Effector CD4-positive, alpha-beta T cell (primary cell): ENCODE results near the gene DIPK1B.
A peak's percentile ranks its signal among the peaks of the same experiment; 100 is the strongest.

Source experiments
- DNase-seq: peaks from one replicate; pipeline ENCODE4 v3.0.0-alpha.2; 2020

The DIPK1B gene

DNA sequence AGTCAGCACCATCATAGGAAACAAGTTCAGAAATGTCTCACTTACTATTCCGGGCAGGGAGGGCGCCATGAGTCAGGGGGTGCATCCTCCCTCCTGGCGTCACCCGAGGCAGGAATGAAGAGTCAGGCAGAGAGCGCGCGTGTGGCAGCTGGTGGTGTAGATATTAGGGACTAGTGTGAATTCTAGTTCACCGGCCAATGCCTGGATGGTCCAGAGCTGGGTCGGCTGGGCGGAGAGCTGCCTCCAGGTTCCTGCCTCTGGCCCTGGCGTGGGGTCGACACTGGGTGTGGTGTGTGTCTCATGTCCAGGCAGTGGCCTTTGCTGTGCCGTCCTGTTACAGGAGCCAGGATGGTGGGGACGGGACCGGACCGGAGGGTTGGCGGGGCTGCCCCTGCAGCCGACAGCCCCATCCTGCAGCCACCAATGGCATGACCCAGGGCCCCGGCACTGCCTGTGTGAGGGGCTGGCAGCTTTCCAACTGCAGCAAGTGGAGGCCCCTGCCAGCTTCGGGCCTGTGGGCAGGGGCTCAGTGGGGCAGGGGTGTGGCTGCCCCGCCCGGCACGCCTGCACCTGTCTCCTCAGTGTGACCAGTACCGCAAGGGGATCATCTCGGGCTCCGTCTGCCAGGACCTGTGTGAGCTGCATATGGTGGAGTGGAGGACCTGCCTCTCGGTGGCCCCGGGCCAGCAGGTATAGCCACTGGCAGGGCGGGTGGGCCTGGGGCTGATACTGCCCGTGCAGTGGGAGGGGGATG is 9.1 kb downstream of the DIPK1B start:
- DNase-seq = no peak

DNA sequence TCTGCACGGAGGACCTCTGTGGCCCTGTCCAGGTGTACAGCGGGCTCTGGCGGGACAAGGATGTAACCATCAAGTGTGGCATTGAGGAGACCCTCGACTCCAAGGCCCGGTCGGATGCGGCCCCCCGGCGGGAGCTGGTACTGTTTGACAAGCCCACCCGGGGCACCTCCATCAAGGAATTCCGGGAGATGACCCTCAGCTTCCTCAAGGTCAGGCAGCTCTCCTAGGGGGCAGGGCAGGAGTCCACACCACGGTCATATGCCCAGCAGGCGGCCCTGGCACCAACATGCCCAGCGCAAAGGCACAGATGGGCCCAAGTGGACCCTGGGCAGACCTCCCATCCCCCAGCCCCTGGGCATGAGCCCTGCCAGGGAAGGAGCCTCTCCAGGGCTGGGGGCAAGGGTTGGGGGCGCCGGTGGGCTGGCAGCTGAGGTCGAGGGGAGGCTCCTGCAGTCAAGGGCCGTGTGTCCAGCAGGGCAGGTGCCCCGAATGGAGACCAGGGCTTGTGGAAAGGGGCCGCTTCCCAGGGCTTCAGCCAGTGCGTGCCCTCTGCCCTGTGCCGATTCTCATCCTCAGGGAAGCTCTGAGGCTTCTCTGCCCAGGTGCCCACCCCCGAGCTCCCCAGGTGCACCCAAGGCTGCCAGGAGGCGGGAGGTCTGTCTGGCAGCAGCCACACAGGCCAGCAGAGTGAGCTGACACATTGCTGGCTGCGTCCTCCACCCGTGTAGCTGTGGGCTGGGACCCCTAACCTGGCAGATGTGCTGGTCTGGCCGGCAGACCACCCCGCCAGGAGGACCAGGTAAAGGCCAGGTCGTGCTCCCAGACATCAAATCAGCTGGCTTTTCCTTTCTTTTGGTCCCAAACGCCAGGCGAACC is 10.0 kb downstream of the DIPK1B start:
- no peak for DNase-seq

DNA sequence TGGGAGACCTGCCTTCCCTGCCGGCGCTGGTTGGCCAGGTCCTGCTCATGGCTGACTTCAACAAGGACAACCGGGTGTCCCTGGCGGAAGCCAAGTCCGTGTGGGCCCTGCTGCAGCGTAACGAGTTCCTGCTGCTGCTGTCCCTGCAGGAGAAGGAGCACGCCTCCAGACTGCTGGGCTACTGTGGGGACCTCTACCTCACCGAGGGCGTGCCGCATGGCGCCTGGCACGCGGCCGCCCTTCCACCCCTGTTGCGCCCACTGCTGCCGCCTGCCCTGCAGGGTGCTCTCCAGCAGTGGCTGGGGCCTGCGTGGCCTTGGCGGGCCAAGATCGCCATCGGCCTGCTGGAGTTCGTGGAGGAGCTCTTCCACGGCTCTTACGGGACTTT is 10.6 kb downstream of the DIPK1B start:
- no peak for DNase-seq

DNA sequence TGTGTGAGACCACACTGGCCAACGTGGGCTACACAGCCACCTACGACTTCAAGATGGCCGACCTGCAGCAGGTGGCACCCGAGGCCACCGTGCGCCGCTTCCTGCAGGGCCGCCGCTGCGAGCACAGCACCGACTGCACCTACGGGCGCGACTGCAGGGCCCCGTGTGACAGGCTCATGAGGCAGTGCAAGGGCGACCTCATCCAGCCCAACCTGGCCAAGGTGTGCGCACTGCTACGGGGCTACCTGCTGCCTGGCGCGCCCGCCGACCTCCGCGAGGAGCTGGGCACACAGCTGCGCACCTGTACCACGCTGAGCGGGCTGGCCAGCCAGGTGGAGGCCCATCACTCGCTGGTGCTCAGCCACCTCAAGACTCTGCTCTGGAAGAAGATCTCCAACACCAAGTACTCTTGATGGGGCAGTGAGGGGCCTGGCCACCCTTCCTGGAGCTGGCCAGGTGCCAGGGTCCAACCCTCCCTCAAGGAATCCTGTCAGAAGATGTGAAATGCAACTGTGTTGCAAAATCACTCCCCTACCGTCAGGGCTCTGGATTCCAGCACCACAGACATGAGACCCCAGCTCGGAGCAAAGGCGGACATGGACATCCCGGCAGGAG is 11.1 kb downstream of the DIPK1B start:
- DNase-seq = no peak

DNA sequence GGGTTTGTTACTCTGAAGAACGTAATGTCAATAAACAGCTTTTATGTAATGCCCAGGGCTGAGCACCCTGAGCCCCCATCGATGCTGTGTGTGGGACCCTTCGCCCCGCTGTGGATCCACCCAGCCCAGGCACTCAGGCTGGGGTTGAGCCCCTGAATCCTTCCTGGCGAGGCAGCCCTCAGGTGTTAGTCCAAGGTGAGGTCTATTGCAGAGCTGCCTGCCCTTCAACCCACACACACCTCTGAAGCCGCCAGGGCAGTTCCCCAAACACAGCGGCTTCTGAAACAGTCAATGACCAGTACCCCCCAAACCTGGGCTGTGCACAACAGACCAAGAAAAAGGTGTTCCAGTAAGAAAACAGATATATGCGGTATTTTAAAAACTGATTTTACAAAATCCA is 11.6 kb downstream of the DIPK1B start:
- DNase-seq = no peak

DNA sequence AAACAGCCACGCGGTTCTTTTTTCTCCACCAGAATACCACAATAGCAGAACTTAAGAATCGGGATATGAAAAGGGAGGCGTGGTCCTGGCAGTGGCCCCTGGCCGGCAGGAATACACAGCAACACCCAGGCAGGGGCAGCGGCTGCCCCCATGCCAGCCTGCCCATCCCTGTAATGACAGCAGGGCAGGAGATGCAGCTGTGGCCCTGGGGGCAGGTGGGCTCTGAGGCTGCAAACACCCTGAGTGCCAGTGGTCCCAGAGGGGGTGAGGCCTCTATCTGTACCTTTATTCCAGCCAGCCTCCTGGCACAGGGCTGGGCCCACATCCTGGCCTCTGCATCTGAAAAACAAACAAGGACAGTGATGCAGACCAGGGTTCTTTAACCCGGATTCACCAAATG is 12.4 kb downstream of the DIPK1B start:
- DNase-seq = no peak

DNA sequence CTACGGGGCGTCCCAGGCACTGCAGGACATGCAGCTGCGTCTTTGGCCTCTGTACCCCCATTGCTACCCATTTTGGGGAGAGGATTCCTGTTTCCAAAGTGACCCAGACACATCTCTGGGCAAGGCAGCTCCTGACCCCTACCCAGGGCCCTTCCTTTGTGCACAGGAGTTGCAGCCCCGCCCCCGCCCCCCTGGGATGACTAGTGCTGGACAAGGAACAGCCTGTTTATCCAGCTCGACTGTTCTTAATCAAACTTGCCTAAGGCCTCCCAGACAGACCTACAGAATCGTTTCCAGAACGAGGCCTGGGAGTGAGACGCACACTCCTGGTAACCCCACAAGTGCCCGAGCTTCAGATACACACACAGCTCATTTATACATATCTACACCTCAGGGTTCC is 13.2 kb downstream of the DIPK1B start:
- no peak for DNase-seq

DNA sequence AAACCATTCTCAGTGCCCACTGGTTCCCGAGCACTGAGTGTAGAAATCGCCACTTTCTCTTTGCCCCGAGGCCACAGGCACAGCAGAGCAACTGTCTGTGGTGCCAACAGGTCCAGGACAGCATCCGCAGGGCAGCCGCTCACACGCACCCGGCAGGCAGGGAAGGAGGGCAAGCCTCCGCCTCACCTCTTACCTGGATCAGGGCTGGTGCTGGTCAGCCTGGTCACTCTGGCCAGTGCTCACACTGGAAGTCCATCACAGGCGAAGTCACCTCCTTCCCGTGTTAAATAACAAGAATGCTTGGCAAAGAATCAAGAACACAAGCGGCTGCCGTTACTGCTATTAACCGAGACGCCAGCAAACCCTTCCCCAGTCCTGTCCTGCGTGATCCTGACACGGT is 13.7 kb downstream of the DIPK1B start:
- DNase-seq = no peak

DNA sequence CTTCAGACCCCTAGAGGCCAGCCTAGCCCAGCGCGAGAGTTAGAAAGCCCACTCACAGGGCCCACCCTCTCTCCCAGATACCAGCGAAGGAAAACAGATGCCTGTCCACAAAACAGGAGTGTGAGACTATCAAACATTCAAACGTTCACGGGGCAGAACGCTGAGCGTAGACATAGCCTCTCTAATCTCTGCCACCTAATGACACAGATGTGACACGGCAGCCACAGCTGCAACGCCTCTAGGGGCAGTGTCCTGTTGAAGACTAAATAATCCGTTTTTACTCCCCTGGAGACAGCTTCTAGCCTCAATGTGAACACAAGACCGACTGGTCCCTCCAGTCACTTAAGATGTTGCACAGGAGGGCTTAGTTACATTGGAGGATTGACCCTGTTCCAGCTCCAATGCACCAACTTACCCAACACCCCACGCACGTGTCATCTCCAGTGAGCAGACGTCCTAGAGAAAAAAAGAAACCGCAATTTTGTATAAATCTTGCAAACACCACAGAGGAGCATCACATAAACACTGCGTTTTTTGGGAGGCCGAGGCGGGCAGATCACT is 14.3 kb downstream of the DIPK1B start:
- peak; percentile 36 for DNase-seq

DNA sequence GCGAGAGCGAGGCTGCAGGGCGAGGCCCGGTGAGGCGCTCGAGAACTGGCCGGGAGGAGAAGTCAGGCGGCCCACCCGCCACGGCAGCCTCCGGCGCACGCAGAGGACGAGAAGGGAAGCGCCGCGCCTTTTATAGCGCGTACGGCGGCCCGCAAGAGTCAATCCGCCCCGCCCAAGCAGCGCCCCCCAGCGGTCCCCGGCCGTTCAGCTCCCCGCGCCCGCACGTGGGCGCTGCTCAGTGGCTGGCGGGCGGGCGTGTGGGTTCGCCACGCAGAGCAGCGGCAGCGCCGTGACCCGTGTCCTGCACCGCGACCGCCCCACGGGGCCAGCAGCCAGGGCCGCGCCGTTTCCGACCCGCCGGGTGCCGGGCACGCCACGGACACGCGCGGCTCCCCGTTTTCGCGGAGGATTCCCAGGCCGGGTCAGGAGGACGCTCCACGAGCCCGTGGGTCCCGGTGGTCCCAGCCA is 15.7 kb downstream of the DIPK1B start:
- DNase-seq = peak; percentile 86

DNA sequence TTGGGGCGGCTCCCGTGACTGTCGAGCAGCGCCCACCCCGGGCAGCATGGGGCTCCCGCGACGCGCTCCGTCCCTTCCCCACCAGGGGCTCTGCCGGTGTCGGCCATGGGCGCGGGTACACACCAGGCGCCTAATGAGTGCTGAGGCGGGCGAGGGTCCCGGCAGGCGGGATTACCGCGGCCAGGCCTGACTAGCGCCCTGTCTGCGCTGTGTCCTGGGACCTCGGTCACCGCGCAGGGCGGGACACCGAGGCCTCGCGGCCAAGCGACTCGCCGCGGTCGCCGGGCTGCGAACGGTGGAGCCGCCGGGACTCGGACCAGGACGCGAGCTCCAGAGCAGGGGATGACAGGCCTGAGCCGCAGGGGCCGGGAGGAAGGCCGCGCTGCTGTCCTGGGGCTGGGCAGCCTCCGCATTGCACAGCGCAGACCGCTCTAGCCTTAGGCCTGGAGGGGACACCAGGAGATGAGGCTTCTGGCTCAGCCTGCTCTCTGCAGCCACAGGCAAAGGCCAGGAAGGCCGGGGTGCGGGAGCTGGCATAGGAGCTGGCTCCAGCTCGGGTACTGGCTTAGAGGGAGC is 16.3 kb downstream of the DIPK1B start:
- no peak for DNase-seq

DNA sequence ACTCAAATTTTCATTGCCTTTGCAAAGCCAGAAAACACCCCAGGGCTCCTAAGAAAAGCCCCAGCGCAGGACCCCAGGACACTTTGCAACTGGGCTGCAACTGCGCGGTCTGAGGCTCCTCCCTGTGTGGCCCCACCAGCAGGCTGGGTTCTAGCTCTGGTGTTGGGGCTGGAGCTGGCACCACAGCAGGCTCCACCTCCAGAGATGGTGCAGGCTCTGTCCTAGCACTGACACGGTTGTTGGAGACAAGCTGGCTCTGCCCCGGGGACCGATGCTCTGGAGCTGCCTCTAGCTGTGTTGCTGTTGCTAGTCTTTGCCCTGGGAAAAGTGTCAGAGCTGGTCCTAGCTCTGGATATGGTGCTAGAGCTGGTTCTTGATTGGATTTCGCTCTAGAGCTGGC is 16.8 kb downstream of the DIPK1B start:
- DNase-seq = no peak

DNA sequence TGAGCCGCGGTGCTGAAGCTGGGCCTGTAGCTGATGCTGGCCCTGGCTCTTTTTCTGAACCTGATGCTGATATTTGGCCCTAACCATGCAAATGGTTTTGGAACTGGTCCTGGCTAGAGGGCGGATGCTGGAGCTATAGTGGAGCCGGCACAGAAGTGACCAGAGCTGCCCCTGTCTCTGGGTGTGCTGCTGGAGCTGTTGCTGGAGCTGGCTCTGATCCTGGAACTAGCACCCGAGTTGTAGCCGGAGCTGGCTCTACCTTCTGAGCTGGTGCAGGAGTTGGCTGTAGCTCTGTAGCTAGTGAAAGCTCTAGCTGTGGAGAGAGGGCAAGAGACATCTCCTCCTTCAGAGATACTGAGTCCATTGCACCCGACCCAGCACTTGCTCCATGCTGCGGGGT is 17.6 kb downstream of the DIPK1B start:
- no peak for DNase-seq

DNA sequence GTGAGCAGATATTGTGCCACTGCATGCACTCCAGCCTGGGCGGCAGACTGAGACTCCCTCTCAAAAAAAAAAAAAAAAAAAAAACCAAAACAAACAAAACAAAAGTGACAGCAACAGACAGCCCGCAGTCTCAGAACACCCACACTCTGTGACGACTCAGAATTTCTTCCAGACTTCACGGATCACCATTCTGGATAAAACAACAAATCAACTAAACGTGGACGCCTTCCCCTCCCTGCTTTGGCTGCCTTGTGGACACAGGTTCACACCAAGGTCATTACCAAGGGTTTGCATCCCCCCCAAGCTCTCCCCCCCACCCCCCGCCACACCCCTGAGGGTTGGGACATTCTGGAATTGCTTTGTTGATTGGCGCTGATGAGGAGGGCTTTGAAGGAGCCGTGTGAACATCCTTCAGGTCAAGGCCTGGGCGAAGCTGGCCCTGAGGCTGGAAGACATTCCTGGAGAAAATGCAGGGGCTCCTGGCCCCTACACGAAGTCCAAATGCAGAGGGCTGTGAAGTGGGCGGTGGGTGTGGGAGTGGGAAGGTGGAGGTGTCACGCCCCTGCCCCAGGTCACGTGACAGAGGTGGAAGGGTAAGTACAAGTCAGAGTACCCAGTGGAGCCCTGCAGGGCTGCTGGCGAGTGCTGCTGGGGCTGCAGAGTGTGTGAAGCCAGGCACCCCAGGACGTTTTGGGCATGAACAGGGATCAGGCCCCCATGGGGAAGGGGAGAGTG is 20.2 kb downstream of the DIPK1B start:
- DNase-seq = no peak

DNA sequence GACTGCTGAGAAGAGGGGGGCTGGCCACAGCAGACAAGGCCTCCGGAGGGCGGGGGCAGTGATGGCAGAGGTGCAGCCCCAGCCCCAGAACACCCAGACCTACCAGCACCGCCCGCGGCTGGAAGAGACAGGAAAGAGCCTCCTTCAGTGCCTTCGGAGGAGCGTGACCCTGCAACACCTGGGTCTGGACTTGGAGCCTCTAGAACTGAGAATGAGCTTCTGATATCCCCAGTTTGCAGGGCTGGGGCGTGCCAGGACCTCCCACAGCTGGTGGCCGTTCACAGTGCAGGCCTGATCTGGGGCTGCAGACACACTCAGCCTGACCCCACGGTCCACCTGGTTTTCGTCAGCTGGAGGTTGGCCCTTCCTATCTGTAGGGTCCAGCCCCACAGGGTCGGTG is 21.2 kb downstream of the DIPK1B start:
- no peak for DNase-seq

DNA sequence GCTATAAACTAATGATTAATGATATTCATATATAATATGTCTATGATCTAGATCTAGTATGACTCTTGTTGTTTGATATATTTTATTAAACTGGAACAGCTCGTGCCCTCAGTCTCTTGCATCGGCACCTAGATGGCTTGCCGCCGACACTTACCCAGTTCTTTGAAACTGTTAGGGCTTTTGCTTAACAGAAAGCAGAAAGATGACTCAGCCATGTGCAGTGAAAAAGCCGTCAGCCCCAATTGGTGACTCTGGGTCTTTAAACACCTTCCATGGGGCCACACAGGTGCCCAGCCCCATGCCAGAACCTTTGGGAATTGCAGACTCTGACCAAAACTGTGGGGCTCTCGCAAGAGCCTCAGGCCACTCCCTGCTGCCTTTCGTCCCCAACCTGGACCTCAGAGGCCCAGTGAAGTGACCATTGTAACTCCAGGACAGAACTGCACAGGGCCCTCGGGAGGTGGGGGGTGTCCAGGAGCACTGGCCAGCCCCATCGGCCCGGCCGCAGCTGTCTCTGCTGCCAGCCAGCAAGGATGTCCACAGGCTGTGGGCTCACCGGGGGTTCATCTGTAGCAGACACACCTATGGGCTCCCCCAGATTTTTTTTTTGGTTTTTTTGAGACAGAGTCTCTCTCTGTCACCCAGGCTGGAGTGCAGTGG is 22.6 kb downstream of the DIPK1B start:
- DNase-seq = no peak

DNA sequence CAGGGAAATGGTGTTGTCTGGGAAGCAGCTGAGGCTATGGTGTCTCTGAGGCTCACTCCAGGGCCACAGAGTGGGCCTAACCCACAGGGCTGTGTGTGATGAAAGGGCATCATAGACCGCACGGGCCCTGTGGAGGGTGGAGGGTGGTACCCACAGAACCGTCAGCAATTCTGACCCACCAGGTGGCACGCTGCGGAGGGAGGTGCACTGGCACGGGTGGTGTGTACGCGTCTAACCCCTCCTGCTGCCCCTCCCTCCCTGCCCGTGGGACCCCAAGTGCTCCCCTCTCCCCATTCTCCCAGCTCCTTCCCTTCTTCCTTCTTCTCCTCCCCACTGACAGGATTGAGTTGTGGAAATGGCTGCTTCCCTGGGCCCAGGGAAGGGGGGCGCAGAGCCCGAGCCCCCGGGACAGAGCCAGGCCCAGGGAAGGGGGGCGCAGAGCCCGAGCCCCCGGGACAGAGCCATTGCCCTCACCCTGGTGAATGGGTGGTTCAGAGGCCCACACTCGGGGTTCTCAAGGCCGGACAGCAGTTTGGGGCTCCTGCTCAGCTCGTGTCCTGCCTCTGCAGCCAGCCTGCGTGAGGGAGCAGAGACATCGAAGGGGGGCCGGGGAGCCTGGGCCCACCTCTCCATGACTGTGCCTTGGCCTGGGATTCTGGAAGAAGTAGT is 23.6 kb downstream of the DIPK1B start:
- DNase-seq = no peak

DNA sequence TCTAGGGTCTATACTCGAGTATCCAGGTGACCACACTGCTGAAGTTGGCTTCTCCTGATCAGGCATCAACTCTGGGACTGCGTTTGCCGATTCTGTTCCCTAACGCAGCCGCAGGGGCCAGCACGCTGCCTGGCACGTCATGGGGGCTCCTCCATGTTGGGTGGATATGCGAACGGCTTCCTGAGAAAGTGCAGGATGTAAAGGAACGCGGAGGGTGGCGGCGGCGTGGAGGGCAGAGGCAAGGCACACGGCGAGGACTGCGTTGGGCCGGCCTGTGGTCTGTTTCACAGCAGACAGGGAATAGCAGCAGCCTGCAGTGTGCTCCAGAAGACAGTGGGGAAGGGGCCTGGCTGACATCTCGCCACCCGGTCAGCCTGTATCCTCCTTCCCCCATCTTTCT is 26.6 kb downstream of the DIPK1B start:
- no peak for DNase-seq

DNA sequence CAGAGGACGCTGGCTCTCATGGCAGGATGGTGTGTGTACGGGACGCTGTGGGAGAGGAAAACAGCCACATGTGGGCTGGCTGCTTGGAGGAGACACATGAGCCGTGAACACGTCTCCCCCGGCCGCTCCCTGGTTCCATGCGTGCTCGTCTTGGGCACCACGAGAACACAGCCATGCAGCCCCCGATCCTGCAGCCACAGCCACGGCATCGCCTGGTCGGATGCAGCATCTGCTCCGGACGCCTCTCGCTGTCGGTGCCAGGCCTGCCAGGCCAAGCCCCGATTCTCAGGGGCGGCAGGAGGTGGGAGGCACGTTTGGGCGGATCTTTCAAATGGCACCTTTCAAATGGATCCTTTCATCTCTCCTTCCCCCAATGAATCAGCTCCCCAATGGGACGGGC is 27.1 kb downstream of the DIPK1B start:
- no peak for DNase-seq

DNA sequence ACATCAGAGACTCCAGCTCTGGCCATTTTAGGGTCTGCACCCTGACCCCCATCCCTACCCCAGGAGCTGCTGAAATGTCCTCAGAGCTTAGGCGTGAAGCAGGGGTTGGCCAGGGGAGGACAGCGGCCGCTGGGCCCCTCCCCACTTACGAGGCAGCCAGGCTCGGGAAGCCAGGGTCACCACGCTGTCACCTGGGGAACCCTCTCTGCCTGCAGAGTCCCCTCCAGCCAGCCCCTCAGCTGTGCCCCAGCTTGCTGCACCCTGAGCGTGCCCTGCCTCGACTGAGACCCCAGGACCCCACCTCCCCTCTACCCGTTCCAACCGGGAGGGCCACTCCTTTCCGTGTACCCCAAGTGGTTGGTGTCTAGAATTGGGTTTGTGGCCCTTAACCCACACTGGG is 27.7 kb downstream of the DIPK1B start:
- DNase-seq = no peak

DNA sequence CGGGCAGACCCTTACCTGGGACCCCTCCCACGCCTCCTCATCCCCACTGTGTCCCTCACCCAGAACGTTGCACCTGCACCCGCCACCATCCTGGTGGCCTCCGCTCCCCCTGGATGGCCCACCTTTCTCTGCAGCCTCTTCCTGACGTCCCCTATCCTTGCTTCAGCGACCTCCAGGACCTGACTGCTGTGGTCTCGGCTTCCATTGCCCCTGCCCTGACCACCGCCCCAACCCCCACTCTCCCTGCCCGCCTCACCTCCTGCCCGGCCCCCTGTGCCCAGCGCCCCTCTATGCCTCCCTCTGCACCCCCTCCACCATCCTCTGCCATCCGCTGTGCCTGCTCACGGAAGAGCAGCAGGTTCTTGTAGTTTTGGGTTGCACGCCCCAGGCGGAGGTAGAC is 28.1 kb downstream of the DIPK1B start:
- DNase-seq = no peak
